T-cell (primary cell): ENCODE measurements around the gene ABCC10. TPM values are rescaled to one million over a fixed set of nuclear protein-coding genes. Genes with fewer than 3 reads are reported as not detected.
"Not testable (repeated sequence)": the region's sequence is repeated elsewhere in the genome, so short reads cannot be mapped to it uniquely, and the experiment has no call there.

Source experiments
- ATAC-seq, 4 experiments: fragments of 200-7000 bp in 3 of 4; fragments of 150-1000 bp in 1 of 4; cut with Tn5 transposase; replicated peaks in 1 of 4; 1 replicate in 3 of 4; 2 replicates in 1 of 4; pipeline ENCODE4 v1.10.0; 2021; ENCODE audit warnings: moderate library complexity in 3 of 4, mild to moderate bottlenecking in 2 of 4, moderate number of reproducible peaks in 1 of 4
- CTCF ChIA-PET, 2 donors: fragments of 300-600 bp; sonication (Branson Sonifier 250); formaldehyde crosslinking; loops; one replicate each; lab custom pipeline; 2022; ENCODE audit warnings: antibody characterized with exemption in 2 of 2; lab: Charles Lee
- POLR2A ChIA-PET, 2 donors: fragments of 300-600 bp; sonication (Branson Sonifier 250); formaldehyde crosslinking; loops; one replicate each; lab custom pipeline; 2022; ENCODE audit warnings: antibody characterized with exemption in 2 of 2; lab: Charles Lee
- DNase-seq, 35 experiments: peaks; one replicate each; pipeline versions ENCODE4 v3.0.0 to v3.0.0-alpha.2; 2013 to 2023
- H3K27ac ChIP-seq: one replicate; pipeline ENCODE4 v1.5.1; 2013; ENCODE audit warnings: low read length
- H3K27me3 ChIP-seq, 2 experiments: replicated peaks in 1 of 2; 1 replicate in 1 of 2; 2 replicates in 1 of 2; pipeline versions ENCODE4 v1.6.1 to v1.7.0; 2013; ENCODE audit warnings: low read length in 1 of 2, mixed read lengths in 1 of 2; ENCODE audit not compliant: control insufficient read depth in 2 of 2, insufficient read depth in 2 of 2; ENCODE audit errors: extremely low read depth in 1 of 2
- H3K36me3 ChIP-seq, 2 donors: 1 replicate in 1 of 2; 2 replicates in 1 of 2; pipeline versions ENCODE4 v1.6.1 to v1.7.0; 2013; ENCODE audit warnings: low read length in 1 of 2; ENCODE audit not compliant: control insufficient read depth in 2 of 2, insufficient read depth in 1 of 2; ENCODE audit errors: extremely low read depth in 1 of 2
- H3K4me1 ChIP-seq, 2 experiments: 1 replicate in 1 of 2; 2 replicates in 1 of 2; pipeline versions ENCODE4 v1.6.1 to v1.7.0; 2013; ENCODE audit warnings: low read length in 2 of 2, mixed read lengths in 1 of 2; ENCODE audit not compliant: insufficient read depth in 2 of 2, control insufficient read depth in 1 of 2; ENCODE audit errors: extremely low read depth in 1 of 2
- H3K4me3 ChIP-seq, 2 donors: 1 replicate in 1 of 2; 2 replicates in 1 of 2; pipeline versions ENCODE4 v1.5.1 to v1.7.0; 2013; ENCODE audit warnings: mild to moderate bottlenecking in 2 of 2, low read length in 1 of 2, moderate library complexity in 1 of 2; ENCODE audit not compliant: control insufficient read depth in 1 of 2; ENCODE audit errors: extremely low read depth in 1 of 2
- H3K9me3 ChIP-seq: 2 replicates; pipeline ENCODE4 v1.7.0; 2013
- H3K27ac Mint-ChIP-seq, 2 donors: one replicate each; pipeline ENCODE4 v1.8.0; 2020 to 2021; ENCODE audit warnings: mild to moderate bottlenecking in 2 of 2, mixed read lengths in 2 of 2
- H3K27me3 Mint-ChIP-seq, 2 donors: one replicate each; pipeline ENCODE4 v1.8.0; 2021 to 2022; ENCODE audit warnings: mixed read lengths in 2 of 2
- H3K36me3 Mint-ChIP-seq: one replicate; pipeline ENCODE4 v1.8.0; 2021; ENCODE audit warnings: mixed read lengths
- H3K4me1 Mint-ChIP-seq, 3 donors: one replicate each; pipeline ENCODE4 v1.8.0; 2020 to 2022; ENCODE audit warnings: mixed read lengths in 3 of 3, mild to moderate bottlenecking in 1 of 3
- H3K4me3 Mint-ChIP-seq, 3 donors: one replicate each; pipeline ENCODE4 v1.8.0; 2020 to 2022; ENCODE audit warnings: mild to moderate bottlenecking in 3 of 3, mixed read lengths in 3 of 3, moderate library complexity in 3 of 3
- H3K9me3 Mint-ChIP-seq, 3 donors: one replicate each; pipeline ENCODE4 v1.8.0; 2020 to 2022; ENCODE audit warnings: mixed read lengths in 3 of 3
- WGBS: methylation state at CpG from one replicate; pipeline ENCODE4 v1.1.5; 2013; ENCODE audit warnings: missing lambda C conversion rate; ENCODE audit not compliant: insufficient coverage; 5-methylcytosine and 5-hydroxymethylcytosine counted together
- total RNA-seq, 35 experiments: library from RNA in 6 of 35; stranded (reverse) in 6 of 35; fragments of 120-200 nt in 1 of 35; gene quantifications; one replicate each; pipeline versions ENCODE4 v1.2.1 to v1.2.4 and lab custom pipeline; 2013 to 2026

ABCC10 gene
- total RNA-seq, 5 donors from 2014 or later (not counting 1 experiment from before 2014, with no cell fraction given): 57.8 to 85.4 (median 75.5) TPM

- Mint-ChIP-seq H3K4me1 (peaks cover 11 to 17% (median 15%) of the 10 kb centered on the region in 3 donors), H3K27ac (peak overlapping the region; percentile 75 to 79), H3K9me3 (no peaks in the 10 kb centered on the region), H3K27me3 (peaks cover 0 to 5% of the 10 kb centered on the region in 2 donors), H3K4me3 (peak overlapping the region; percentile 77 to 83 (median 79)), H3K36me3 (peaks cover 7% of the 10 kb centered on the region)
- DNase-seq (peak in 22 of 35 experiments; percentile 3 to 61 (median 22)), ATAC-seq (peak; percentile 60 to 64 (median 60))
- WGBS: under 1% methylated on average over 82 of the region's 97 CpGs
- H3K4me3 ChIP-seq: peak overlapping the region; percentile 62 to 63
- H3K4me1 ChIP-seq: peaks cover 0 to 18% of the 10 kb centered on the region in 2 experiments
- H3K27me3 ChIP-seq: peaks cover 0 to 9% of the 10 kb centered on the region in 2 experiments
- ChIA-PET CTCF (interaction anchor here (0.6 to 1.3 kb wide), 4 partner anchors 17 to 624 kb away, joined by 3 read pairs; no protein-coding TSS in a partner anchor), POLR2A (interaction anchor here in 1 of 2 donors (0.5 to 1.0 kb wide), 3 partner anchors 22 to 508 kb away, joined by 3 to 7 read pairs (median 3); partner anchors contain the start of gene TJAP1)
- H3K36me3 ChIP-seq: peaks cover 14 to 15% of the 10 kb centered on the region in 2 donors
- H3K9me3 ChIP-seq: no peaks in the 10 kb centered on the region
- no peak overlapping the region for H3K27ac ChIP-seq
Observed at GRCh38 chr6:43454696-43455530, 27.6 kb downstream of the ABCC10 start.

GRCh38 chr6:43455531-43456428 is 28.4 kb downstream of the ABCC10 start, which contains the start of gene DLK2:
DLK2 (minus strand) TSS chr6:43455548; CDS start chr6:43454825, 723 bp downstream.
- Histone ChIP-seq H3K9me3 (no peaks in the 10 kb centered on the region), H3K36me3 (peaks cover 6 to 10% of the 10 kb centered on the region in 2 donors), H3K27me3 (peaks cover 0 to 9% of the 10 kb centered on the region in 2 experiments), H3K27ac (peak within 1 kb of the TSS; percentile 20), H3K4me3 (peak within 1 kb of the TSS; percentile 63 to 75), H3K4me1 (peaks cover 0 to 18% of the 10 kb centered on the region in 2 experiments)
- H3K36me3 Mint-ChIP-seq: peaks cover 4% of the 10 kb centered on the region
- no peaks in the 10 kb centered on the region for H3K9me3 Mint-ChIP-seq
- under 1% methylated on average over 23 of the region's 55 CpGs for WGBS
- POLR2A ChIA-PET: interaction anchor here in 1 of 2 donors (0.5 to 1.0 kb wide), 3 partner anchors 21 to 508 kb away, joined by 3 to 7 read pairs (median 3); partner anchors contain the start of gene TJAP1
- DNase-seq (peak in 34 of 35 experiments; percentile 20 to 67 (median 42)), ATAC-seq (peak; percentile 62 to 77 (median 69))
- H3K4me1 Mint-ChIP-seq: peaks cover 11 to 17% (median 15%) of the 10 kb centered on the region in 3 donors
- peaks cover 0 to 5% of the 10 kb centered on the region in 2 donors for H3K27me3 Mint-ChIP-seq
- CTCF ChIA-PET: interaction anchor here (0.6 to 1.0 kb wide), 6 partner anchors 16 to 623 kb away, joined by 3 to 4 read pairs (median 4); no protein-coding TSS in a partner anchor
- peak within 1 kb of the TSS; percentile 78 to 85 (median 83) for H3K4me3 Mint-ChIP-seq
- peak within 1 kb of the TSS; percentile 75 to 79 for H3K27ac Mint-ChIP-seq

GRCh38 chr6:43457643-43458042 is 30.3 kb downstream of the ABCC10 start:
- Histone ChIP-seq H3K4me3 (no peak overlapping the region), H3K36me3 (peaks cover 2 to 3% of the 10 kb centered on the region in 2 donors), H3K27ac (no peak overlapping the region), H3K27me3 (peaks cover 0 to 13% of the 10 kb centered on the region in 2 experiments), H3K4me1 (peaks cover 0 to 18% of the 10 kb centered on the region in 2 experiments), H3K9me3 (no peaks in the 10 kb centered on the region)
- Mint-ChIP-seq H3K36me3 (no peaks in the 10 kb centered on the region), H3K27ac (no peak overlapping the region), H3K27me3 (peaks cover 7 to 12% of the 10 kb centered on the region in 2 donors), H3K4me3 (no peak overlapping the region), H3K9me3 (no peaks in the 10 kb centered on the region), H3K4me1 (peaks cover 11 to 17% (median 15%) of the 10 kb centered on the region in 3 donors)
- ChIA-PET POLR2A (interaction anchor here in 1 of 2 donors (0.7 kb wide), 1 partner anchor 1054 kb away, joined by 11 read pairs; no protein-coding TSS in a partner anchor), CTCF (interaction anchor here (0.6 to 1.5 kb wide), 3 partner anchors 46 to 97 kb away, joined by 3 to 7 read pairs (median 5); no protein-coding TSS in a partner anchor)
- 20% methylated on average over 1 of the region's 9 CpGs for WGBS
- DNase-seq: no peak
- no peak for ATAC-seq

GRCh38 chr6:43458154-43458553 is 30.8 kb downstream of the ABCC10 start:
- peaks cover 11 to 15% of the 10 kb centered on the region in 2 donors for H3K27me3 Mint-ChIP-seq

DNA sequence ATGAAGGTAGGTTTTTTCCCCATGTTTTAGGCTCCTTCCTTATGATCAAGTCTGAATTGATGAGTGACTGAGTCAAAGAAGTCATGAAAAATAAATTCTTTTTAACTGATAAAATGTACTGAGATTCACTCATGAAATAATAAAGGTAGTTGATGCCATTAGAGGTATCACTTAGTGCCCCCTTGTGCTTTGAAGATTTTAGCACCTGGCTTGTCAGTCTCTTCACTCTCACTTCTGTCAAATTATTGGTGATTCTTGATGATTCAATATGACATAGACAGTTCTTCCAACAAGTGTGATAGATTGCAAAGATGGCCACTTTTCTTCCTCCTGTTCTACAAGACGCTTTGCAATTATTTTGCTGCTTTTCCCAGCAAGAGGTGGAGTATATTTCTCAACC is 32.2 kb downstream of the ABCC10 start:
- CTCF ChIA-PET: no interaction called here
- H3K27ac ChIP-seq: no peak overlapping the region
- Mint-ChIP-seq H3K27ac (no peak overlapping the region), H3K36me3 (no peaks in the 10 kb centered on the region), H3K9me3 (no peaks in the 10 kb centered on the region), H3K4me3 (no peak overlapping the region), H3K4me1 (peaks cover 10 to 11% (median 11%) of the 10 kb centered on the region in 3 donors), H3K27me3 (peaks cover 13 to 27% of the 10 kb centered on the region in 2 donors)
- no CpG with 5 or more reads among the region's 1 CpG for WGBS
- peaks cover 0 to 13% of the 10 kb centered on the region in 2 experiments for H3K4me1 ChIP-seq
- no peak overlapping the region for H3K4me3 ChIP-seq
- POLR2A ChIA-PET: no interaction called here
- no peak for DNase-seq
- peaks cover 0 to 22% of the 10 kb centered on the region in 2 experiments for H3K27me3 ChIP-seq
- no peaks in the 10 kb centered on the region for H3K9me3 ChIP-seq
- H3K36me3 ChIP-seq: no peaks in the 10 kb centered on the region
- no peak for ATAC-seq

More at GRCh38 chr6:43458154-43458553, 30.8 kb downstream of the ABCC10 start:
- ChIA-PET CTCF (interaction anchor here (0.7 to 1.5 kb wide), 4 partner anchors 10 to 97 kb away, joined by 3 to 7 read pairs (median 4); no protein-coding TSS in a partner anchor), POLR2A (interaction anchor here in 1 of 2 donors (0.7 kb wide), 1 partner anchor 1564 kb away, joined by 7 read pairs; no protein-coding TSS in a partner anchor)
- H3K9me3 Mint-ChIP-seq, H3K27ac Mint-ChIP-seq, H3K27ac ChIP-seq, H3K9me3 ChIP-seq, H3K36me3 ChIP-seq, DNase-seq, ATAC-seq, H3K4me3 ChIP-seq, H3K36me3 Mint-ChIP-seq, H3K4me3 Mint-ChIP-seq: not testable (repeated sequence)
- H3K27me3 ChIP-seq: peaks cover 0 to 13% of the 10 kb centered on the region in 2 experiments
- WGBS: 96% methylated on average over 8 of the region's 15 CpGs
- peaks cover 0 to 18% of the 10 kb centered on the region in 2 experiments for H3K4me1 ChIP-seq
- H3K4me1 Mint-ChIP-seq: peaks cover 11 to 17% (median 15%) of the 10 kb centered on the region in 3 donors
